Central memory CD4-positive, alpha-beta T cell (primary cell): Measurements from ENCODE around the gene SORBS2.

ENCODE experiments used
- DNase-seq: peaks from one replicate; pipeline ENCODE4 v3.0.0; 2022

SORBS2 gene

GRCh38 chr4:185773419-185773818, 38.6 kb downstream of the SORBS2 start:
- no peak for DNase-seq

- no peak for DNase-seq
Observed at GRCh38 chr4:185772391-185773093, 39.5 kb downstream of the SORBS2 start.

- no peak for DNase-seq
Observed at GRCh38 chr4:185771711-185772390, 40.1 kb downstream of the SORBS2 start.

- DNase-seq, result no peak
Observed at GRCh38 chr4:185767528-185767927, 44.5 kb downstream of the SORBS2 start.

GRCh38 chr4:185764876-185765275, 47.1 kb downstream of the SORBS2 start:
- DNase-seq, result no peak

- DNase-seq, result no peak
Observed at GRCh38 chr4:185761352-185762235, 50.4 kb downstream of the SORBS2 start.

GRCh38 chr4:185758807-185759206, 53.2 kb downstream of the SORBS2 start:
- no peak for DNase-seq

- no peak for DNase-seq
Observed at GRCh38 chr4:185755451-185755850, 56.5 kb downstream of the SORBS2 start.

- DNase-seq, result no peak
Observed at GRCh38 chr4:185754961-185755360, 57.0 kb downstream of the SORBS2 start.

- no peak for DNase-seq
Observed at GRCh38 chr4:185752872-185753271, 59.1 kb downstream of the SORBS2 start.

GRCh38 chr4:185749858-185750257, 62.1 kb downstream of the SORBS2 start:
- no peak for DNase-seq

GRCh38 chr4:185748901-185749390, 63.0 kb downstream of the SORBS2 start:
- no peak for DNase-seq

- DNase-seq, result no peak
Observed at GRCh38 chr4:185745891-185746290, 66.1 kb downstream of the SORBS2 start.

GRCh38 chr4:185744946-185745345, 67.0 kb downstream of the SORBS2 start:
- DNase-seq, result no peak

- DNase-seq, result no peak
Observed at GRCh38 chr4:185744488-185744862, 67.5 kb downstream of the SORBS2 start.

GRCh38 chr4:185743722-185744487, 68.1 kb downstream of the SORBS2 start:
- no peak for DNase-seq

- DNase-seq, result no peak
Observed at GRCh38 chr4:185742766-185743165, 69.2 kb downstream of the SORBS2 start.

- DNase-seq, result no peak
Observed at GRCh38 chr4:185741795-185742194, 70.2 kb downstream of the SORBS2 start.

GRCh38 chr4:185740471-185740873, 71.5 kb downstream of the SORBS2 start:
- DNase-seq, result no peak

- DNase-seq, result no peak
Observed at GRCh38 chr4:185738820-185739219, 73.2 kb downstream of the SORBS2 start.

GRCh38 chr4:185738038-185738552, 73.9 kb downstream of the SORBS2 start:
- DNase-seq, result no peak

- DNase-seq, result no peak
Observed at GRCh38 chr4:185737489-185738037, 74.4 kb downstream of the SORBS2 start.
